ENCODE results near the gene POLR2H.

DNA sequence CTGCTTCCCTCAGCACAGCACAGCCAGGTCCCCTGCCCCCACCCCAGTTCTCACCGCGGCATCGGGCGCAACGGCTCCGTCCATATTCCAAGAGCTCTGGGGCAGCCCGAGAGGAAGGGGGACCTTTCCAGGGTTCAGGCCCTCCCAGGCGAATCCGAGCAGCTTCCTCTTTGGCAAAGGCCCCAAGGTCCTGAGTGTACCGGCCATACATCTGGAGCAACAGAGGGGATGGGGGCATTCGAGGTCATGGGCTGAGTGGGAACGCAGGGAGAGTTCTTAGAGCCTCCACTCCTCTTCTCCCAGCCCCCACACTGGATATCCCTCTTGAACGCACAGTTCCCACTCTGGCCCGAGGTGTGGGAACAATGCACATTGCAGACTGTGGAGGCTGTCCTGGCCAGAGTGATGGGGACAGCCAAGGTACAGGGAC is 2.6 kb upstream of the POLR2H start:
- TF ChIP-seq SP1 (IDR thresholded peaks at IDR 0.05) = no peak
- no peak for TF ChIP-seq LEF1 (IDR thresholded peaks at IDR 0.05; ENCODE audit: borderline replicate concordance)
- TF ChIP-seq FOXM1 (IDR thresholded peaks at IDR 0.05; ENCODE audit: borderline replicate concordance) = no peak

Measured in HEK293T (cell line).